ENCODE data around the gene ETV4.

ETV4 gene

GRCh38 chr17:43578699-43579565, 32.8 kb upstream of the ETV4 start:
- H3K27me3 ChIP-seq (ENCODE audit: insufficient read depth, low read depth), result no peaks in the 10 kb centered on the region; the same call in 1 of the 2 replicates
- H3K79me2 ChIP-seq (ENCODE audit: insufficient read depth, low read depth), result no peaks in the 10 kb centered on the region
- H3K4me2 ChIP-seq, result 0 out of 2 replicates have a peak overlapping the region, but pooled peaks have one; percentile 3
- no peaks in the 10 kb centered on the region for H3K36me3 ChIP-seq (ENCODE audit: insufficient read depth)
- H3K4me3 ChIP-seq (IDR thresholded peaks at IDR 0.05; ENCODE audit: insufficient read depth, low read depth, low read length), result no peak overlapping the region
- no peaks in the 10 kb centered on the region for H4K20me1 ChIP-seq (ENCODE audit: insufficient read depth)
- no peak overlapping the region for H3K27ac ChIP-seq
- peak overlapping the region; percentile 58 for H2AFZ ChIP-seq (ENCODE audit: low read depth)
- peaks cover 28% of the 10 kb centered on the region for H3K4me1 ChIP-seq (ENCODE audit: low read depth, poor library complexity, severe bottlenecking)
- no peak overlapping the region for H3K9ac ChIP-seq
- TF ChIP-seq, protein P1, sequence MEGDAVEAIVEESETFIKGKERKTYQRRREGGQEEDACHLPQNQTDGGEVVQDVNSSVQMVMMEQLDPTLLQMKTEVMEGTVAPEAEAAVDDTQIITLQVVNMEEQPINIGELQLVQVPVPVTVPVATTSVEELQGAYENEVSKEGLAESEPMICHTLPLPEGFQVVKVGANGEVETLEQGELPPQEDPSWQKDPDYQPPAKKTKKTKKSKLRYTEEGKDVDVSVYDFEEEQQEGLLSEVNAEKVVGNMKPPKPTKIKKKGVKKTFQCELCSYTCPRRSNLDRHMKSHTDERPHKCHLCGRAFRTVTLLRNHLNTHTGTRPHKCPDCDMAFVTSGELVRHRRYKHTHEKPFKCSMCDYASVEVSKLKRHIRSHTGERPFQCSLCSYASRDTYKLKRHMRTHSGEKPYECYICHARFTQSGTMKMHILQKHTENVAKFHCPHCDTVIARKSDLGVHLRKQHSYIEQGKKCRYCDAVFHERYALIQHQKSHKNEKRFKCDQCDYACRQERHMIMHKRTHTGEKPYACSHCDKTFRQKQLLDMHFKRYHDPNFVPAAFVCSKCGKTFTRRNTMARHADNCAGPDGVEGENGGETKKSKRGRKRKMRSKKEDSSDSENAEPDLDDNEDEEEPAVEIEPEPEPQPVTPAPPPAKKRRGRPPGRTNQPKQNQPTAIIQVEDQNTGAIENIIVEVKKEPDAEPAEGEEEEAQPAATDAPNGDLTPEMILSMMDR (conservative IDR thresholded peaks at IDR 0.05; ENCODE audit: low read depth, low read length), result no peak

- Histone ChIP-seq H3K4me3 (IDR thresholded peaks at IDR 0.05; ENCODE audit: insufficient read depth, low read depth, low read length) (no peak overlapping the region), H3K4me2 (no peak overlapping the region), H4K20me1 (ENCODE audit: insufficient read depth) (no peaks in the 10 kb centered on the region)
Observed at GRCh38 chr17:43578404-43578698, 32.2 kb upstream of the ETV4 start.

DNA sequence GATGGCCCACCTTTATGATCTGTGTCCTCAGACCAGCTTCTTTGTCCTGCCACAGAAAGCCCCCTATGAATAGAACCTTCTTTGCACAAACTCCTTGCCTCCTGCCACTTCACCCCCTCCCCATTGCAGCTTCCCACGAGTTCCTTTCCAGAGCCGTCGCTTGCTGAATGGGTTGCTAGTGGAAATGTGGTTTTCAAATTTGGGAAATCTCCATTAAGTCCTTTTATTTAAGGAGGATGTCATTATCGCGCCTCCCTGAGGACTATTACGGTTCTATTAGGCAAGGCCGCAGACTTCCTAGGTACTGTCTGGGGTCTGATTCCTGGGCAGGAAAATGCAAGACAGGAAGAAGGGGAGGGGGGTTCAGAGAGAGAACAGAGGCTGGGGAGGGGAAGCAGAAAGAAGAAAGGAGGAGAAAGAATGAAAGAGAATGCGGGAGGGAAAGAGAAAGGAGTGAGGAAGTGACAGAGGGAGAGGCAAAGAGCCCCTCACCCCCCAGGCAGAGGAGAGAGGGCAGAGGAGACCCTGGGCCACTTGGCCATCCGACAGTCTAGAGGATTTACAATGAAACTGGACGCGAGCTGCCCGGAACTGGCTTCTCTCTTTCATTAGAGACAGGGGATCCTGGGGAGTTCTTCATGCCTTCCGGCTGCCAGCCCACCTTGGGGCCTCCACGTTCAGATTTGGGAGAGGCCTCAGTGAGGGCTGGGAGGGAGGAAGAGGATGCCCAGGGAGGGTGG, 31.7 kb upstream of the ETV4 start:
- H3K27ac ChIP-seq, result no peak overlapping the region
- H2AFZ ChIP-seq (ENCODE audit: low read depth), result no peak overlapping the region; the same call in 1 of the 2 replicates
- H3K79me2 ChIP-seq (ENCODE audit: insufficient read depth, low read depth), result no peaks in the 10 kb centered on the region
- H3K4me1 ChIP-seq (ENCODE audit: low read depth, poor library complexity, severe bottlenecking), result peaks cover 28% of the 10 kb centered on the region
- H4K20me1 ChIP-seq (ENCODE audit: insufficient read depth), result no peaks in the 10 kb centered on the region
- TF ChIP-seq, protein P1 (conservative IDR thresholded peaks at IDR 0.05; ENCODE audit: low read depth, low read length), result no peak
- H3K36me3 ChIP-seq (ENCODE audit: insufficient read depth), result no peaks in the 10 kb centered on the region
- H3K27me3 ChIP-seq (ENCODE audit: insufficient read depth, low read depth), result no peaks in the 10 kb centered on the region; the same call in 1 of the 2 replicates
- H3K9ac ChIP-seq, result no peak overlapping the region
- no peak overlapping the region for H3K4me3 ChIP-seq (IDR thresholded peaks at IDR 0.05; ENCODE audit: insufficient read depth, low read depth, low read length)
- no peak overlapping the region for H3K4me2 ChIP-seq

More at GRCh38 chr17:43578404-43578698, 32.2 kb upstream of the ETV4 start:
- H3K36me3 ChIP-seq (ENCODE audit: insufficient read depth), result no peaks in the 10 kb centered on the region
- H3K79me2 ChIP-seq (ENCODE audit: insufficient read depth, low read depth), result no peaks in the 10 kb centered on the region
- TF ChIP-seq, protein P1 (conservative IDR thresholded peaks at IDR 0.05; ENCODE audit: low read depth, low read length), result no peak
- H3K9ac ChIP-seq, result no peak overlapping the region
- no peak overlapping the region for H3K27ac ChIP-seq
- H2AFZ ChIP-seq (ENCODE audit: low read depth), result peak overlapping the region; percentile 58; the same call in 1 of the 2 replicates
- peaks cover 28% of the 10 kb centered on the region for H3K4me1 ChIP-seq (ENCODE audit: low read depth, poor library complexity, severe bottlenecking)
- H3K27me3 ChIP-seq (ENCODE audit: insufficient read depth, low read depth), result no peaks in the 10 kb centered on the region; the same call in 1 of the 2 replicates

- Histone ChIP-seq H3K4me1 (ENCODE audit: low read depth, poor library complexity, severe bottlenecking) (peaks cover 28% of the 10 kb centered on the region), H3K4me2 (no peak overlapping the region), H4K20me1 (ENCODE audit: insufficient read depth) (no peaks in the 10 kb centered on the region), H2AFZ (ENCODE audit: low read depth) (no peak overlapping the region), H3K27ac (no peak overlapping the region), H3K36me3 (ENCODE audit: insufficient read depth) (no peaks in the 10 kb centered on the region), H3K79me2 (ENCODE audit: insufficient read depth, low read depth) (no peaks in the 10 kb centered on the region), H3K4me3 (IDR thresholded peaks at IDR 0.05; ENCODE audit: insufficient read depth, low read depth, low read length) (no peak overlapping the region), H3K27me3 (ENCODE audit: insufficient read depth, low read depth) (no peaks in the 10 kb centered on the region), H3K9ac (no peak overlapping the region)
- TF ChIP-seq, protein P1 (conservative IDR thresholded peaks at IDR 0.05; ENCODE audit: low read depth, low read length), result peak; percentile 95
Observed at GRCh38 chr17:43576563-43577229, 30.6 kb upstream of the ETV4 start.

Data from KMS-11 (cell line).